IPS-11a (cell line): ENCODE data around the gene PHYHD1.
"Not testable (repeated sequence)": the region's sequence is repeated elsewhere in the genome, so short reads cannot be mapped to it uniquely, and the experiment has no call there.

Experiments used
- H3K4me3 ChIP-seq: one replicate; pipeline ENCODE4 v1.5.1; 2013; ENCODE audit warnings: low read depth, low read length, control low read depth

Gene PHYHD1

DNA sequence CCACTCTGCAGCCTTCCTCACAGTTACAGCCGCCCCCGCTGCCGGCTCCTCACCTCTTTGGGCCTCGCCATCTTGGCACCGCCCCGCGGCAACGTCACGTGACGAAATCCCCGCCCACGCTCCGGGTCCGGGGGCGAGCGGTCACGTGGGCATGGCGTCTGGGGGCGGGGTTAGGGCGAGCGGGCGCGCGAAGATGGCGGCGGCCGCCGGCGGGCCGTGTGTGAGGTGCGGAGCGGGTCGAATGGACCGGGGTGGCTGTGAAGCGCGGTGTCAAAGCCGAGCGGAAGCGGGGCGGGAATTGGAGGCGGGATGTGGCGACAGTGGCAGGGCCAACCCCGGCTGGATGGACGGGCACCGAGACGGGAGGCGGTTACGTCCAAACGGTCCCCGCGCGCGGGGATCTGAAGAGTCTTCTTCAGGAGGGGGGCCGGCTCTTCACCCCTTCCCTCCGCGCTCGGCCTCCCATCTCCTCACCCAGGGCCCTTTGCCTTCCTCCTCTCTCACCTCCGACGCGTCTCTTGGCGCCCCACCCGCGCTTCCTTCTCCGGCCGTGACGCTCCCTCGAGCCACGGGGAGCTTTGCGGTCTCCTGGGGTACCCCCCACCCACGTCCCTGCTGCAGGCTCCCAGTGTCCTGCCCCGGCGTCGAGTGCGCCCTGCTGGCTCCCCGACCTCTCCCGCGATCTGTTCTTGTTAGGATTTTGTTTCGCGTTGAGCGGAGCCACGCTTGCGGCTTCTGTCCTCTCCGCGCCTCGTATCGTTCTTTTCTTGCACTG, 26.9 kb downstream of the PHYHD1 start, which contains the start of the genes DOLK and NUP188:
Gene DOLK, minus strand, starts transcription at position 77 of the 775 bp plus-strand sequence. CDS start 300 bp downstream, outside the sequence.
Gene NUP188, plus strand, starts transcription at position 173 of the 775 bp plus-strand sequence. Its CDS starts 21 bp downstream, at position 194.
- H3K4me3 ChIP-seq: peak within 1 kb of the TSS; percentile 94

GRCh38 chr9:128961403-128961802, 40.6 kb downstream of the PHYHD1 start:
- not testable (repeated sequence) for H3K4me3 ChIP-seq

GRCh38 chr9:128969491-128969890, 48.7 kb downstream of the PHYHD1 start:
- no peak overlapping the region for H3K4me3 ChIP-seq

- H3K4me3 ChIP-seq: no peak overlapping the region
Measured at GRCh38 chr9:128972956-128973355, 52.2 kb downstream of the PHYHD1 start.

- H3K4me3 ChIP-seq: no peak overlapping the region
Measured at GRCh38 chr9:128979111-128979510, 58.3 kb downstream of the PHYHD1 start.

DNA sequence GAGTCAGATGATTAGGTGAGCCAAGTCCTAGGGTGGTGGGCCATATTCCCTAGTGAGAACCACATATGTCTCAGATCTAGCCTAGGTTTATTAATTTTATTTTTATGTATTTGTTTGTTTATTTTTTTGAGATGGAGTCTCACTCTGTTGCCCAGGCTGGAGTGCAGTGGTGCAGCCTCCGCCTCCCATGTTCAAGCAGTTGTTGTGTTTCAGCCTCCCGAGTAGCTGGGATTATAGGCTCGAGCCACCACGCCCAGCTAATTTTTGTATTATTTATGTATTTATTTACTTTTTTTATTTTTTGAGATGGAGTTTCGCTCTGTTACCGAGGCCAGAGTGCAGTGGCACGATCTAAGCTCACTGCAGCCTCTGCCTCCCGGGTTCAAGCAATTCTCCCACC, 62.8 kb downstream of the PHYHD1 start:
- H3K4me3 ChIP-seq: no peak overlapping the region

GRCh38 chr9:128986671-128987070, 65.9 kb downstream of the PHYHD1 start:
- no peak overlapping the region for H3K4me3 ChIP-seq

DNA sequence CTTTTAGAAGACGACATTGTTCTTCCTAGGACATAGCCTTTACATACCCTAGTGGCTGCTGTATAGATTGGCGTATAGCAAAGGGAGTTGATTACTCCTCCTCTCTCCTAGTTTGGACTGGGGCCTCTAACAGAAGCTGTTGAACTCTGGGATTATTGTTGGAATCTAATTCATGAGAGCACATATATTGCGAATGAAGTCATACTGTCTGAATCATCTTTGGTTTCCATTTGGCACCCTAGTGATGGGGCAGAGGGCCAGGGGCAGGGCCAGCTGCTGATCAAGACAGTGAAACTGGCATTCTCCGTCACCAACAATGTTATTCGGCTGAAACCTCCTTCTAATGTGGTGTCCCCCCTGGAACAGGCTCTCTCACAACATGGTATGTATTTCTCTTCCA, 67.0 kb downstream of the PHYHD1 start:
- H3K4me3 ChIP-seq: no peak overlapping the region
